Metanephros (tissue), 1 donor: Measurements from ENCODE around the gene POLR1E. TPM values are rescaled to one million over a fixed set of nuclear protein-coding genes. Genes with fewer than 3 reads are reported as not detected.

ENCODE experiments used
- total RNA-seq: library from RNA; depleted of rRNA; stranded (reverse); fragments of >200 nt; gene quantifications from one replicate; pipeline ENCODE4 v1.2.3, GENCODE V29; 2014

Gene POLR1E, protein sequence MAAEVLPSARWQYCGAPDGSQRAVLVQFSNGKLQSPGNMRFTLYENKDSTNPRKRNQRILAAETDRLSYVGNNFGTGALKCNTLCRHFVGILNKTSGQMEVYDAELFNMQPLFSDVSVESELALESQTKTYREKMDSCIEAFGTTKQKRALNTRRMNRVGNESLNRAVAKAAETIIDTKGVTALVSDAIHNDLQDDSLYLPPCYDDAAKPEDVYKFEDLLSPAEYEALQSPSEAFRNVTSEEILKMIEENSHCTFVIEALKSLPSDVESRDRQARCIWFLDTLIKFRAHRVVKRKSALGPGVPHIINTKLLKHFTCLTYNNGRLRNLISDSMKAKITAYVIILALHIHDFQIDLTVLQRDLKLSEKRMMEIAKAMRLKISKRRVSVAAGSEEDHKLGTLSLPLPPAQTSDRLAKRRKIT
- 26.7 TPM for total RNA-seq

DNA sequence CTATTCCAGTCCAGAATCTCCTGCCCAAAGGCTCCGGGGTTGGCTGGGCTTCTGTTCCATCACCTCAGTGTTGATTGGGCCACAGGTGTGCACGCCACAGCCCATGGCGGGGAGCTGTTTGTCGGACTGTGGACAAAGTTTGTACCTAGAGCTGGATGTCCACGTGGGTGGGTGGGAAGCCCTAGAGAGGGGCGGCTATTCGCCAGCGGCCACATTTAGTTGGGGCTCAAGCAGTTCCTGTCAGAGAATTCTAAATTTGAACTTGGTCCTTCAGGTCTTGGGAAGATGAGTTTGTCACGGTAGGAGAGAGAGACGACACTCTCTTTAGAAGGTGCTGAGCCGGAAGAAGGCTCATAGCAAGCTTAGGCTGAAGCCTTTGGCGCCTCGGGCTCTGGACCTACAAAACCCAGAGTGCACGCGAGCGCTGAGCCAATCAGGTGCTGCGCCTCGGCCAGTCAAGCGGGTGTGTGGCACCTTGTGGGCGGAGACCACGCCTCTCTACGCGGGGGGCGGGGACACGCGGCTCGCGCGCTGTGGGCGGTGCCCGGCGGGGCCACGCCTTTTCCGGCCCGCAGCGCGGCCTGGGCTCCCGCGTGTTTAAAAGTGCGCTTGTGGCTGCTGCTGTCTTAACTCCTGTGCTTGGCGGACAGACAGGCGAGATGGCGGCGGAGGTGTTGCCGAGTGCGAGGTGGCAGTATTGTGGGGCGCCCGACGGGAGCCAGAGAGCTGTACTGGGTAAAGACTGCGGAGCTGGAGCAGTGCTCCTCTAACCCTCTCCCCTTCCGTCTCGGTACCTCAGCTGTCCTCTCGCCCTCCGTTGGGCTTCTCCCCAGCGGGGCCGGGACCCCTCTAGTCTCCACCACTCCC is at the start of gene POLR1E:
POLR1E (plus strand) TSS at position 560 of the 867 bp plus-strand sequence; CDS start at position 660, 100 bp downstream.

DNA sequence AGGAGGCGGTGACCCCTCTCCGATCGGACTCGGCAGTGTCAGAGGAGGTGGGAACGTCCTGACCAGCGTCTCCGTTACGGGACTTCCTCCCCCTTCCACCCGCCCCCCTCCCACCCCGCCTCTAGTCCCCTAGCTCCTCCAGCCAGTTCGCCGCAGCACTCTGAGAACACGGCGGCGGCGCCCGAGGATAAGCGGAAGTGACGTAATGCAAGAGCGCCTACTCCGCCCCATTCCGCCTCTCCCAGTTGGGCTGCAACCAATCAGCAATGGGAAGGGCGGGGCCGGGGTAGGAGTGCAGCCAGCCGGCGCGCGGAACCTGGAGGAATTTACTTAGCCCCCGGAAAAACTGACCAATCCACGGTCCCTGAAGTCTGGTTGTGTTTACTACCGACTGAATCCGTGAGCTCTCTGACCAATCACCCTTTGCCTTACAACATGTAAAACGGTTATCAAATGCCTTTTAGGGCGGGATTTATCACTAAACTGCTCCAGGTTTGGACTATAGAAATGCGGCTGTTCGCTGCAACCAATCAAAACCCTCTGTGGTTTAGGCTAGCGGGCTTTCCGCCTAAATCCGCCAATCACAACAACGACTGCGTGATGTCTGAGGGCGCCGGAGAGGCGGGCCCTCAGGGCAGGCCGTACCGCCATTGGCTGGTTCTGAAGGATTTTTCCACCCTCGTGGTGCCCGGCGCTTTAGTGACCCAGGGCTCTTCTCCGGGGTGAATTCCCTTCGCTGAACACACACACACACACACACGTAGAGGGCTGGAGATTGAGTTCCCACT is 20.3 kb upstream of the POLR1E start, which contains the start of gene ZBTB5:
ZBTB5 (minus strand) TSS at position 202 of the 788 bp plus-strand sequence. CDS start 22,899 bp downstream, outside the sequence.

Other genes with a start within 250 kb of the POLR1E start
- gene GRHPR, start 63.3 kb upstream of the POLR1E start, total RNA-seq = 138 TPM
- 24.9 TPM for gene ZBTB5, start 20.5 kb upstream of the POLR1E start, total RNA-seq
- gene FBXO10, start 90.4 kb downstream of the POLR1E start, total RNA-seq = 15.2 TPM
- gene TOMM5, start 106.6 kb downstream of the POLR1E start, total RNA-seq = 63.1 TPM
- gene FRMPD1, start 165.0 kb downstream of the POLR1E start, total RNA-seq = 2.1 TPM